H9 (cell line): ENCODE measurements around the gene GFI1B. TPM values are rescaled to one million over a fixed set of nuclear protein-coding genes. Genes with fewer than 3 reads are reported as not detected.

Source experiments
- DNase-seq: peaks from one replicate; pipeline ENCODE4 v3.0.0-alpha.2; 2017
- H2AFZ ChIP-seq: one replicate; pipeline ENCODE4 v1.6.1; 2013; ENCODE audit warnings: mild to moderate bottlenecking, low read length, control low read depth, moderate library complexity
- H2AK5ac ChIP-seq: 2 replicates; pipeline ENCODE4 v1.6.1; 2013; ENCODE audit warnings: low read length, control low read depth, mixed read lengths; ENCODE audit not compliant: insufficient read length
- H2BK120ac ChIP-seq: one replicate; pipeline ENCODE4 v1.6.1; 2013; ENCODE audit warnings: low read depth, mild to moderate bottlenecking, low read length, control low read depth, inconsistent platforms; ENCODE audit not compliant: poor library complexity, severe bottlenecking
- H2BK12ac ChIP-seq: 2 replicates; pipeline ENCODE4 v1.6.1; 2013; ENCODE audit warnings: low read length, control low read depth, mixed read lengths, low read depth; ENCODE audit not compliant: insufficient read length
- H2BK15ac ChIP-seq: 2 replicates; pipeline ENCODE4 v1.6.1; 2013; ENCODE audit warnings: low read depth, low read length, control low read depth
- H2BK20ac ChIP-seq: one replicate; pipeline ENCODE4 v1.6.1; 2013; ENCODE audit warnings: low read depth, mild to moderate bottlenecking, low read length, control low read depth, inconsistent platforms; ENCODE audit not compliant: poor library complexity, severe bottlenecking
- H2BK5ac ChIP-seq: 2 replicates; pipeline ENCODE4 v1.6.1; 2013; ENCODE audit warnings: low read length, control low read depth, mixed read lengths; ENCODE audit not compliant: insufficient read length
- H3K14ac ChIP-seq: 2 replicates; pipeline ENCODE4 v1.6.1; 2013; ENCODE audit warnings: low read length, control low read depth; ENCODE audit not compliant: insufficient read depth
- H3K18ac ChIP-seq: 2 replicates; pipeline ENCODE4 v1.6.1; 2013; ENCODE audit warnings: low read depth, mild to moderate bottlenecking, mixed read lengths, low read length, control low read depth; ENCODE audit not compliant: insufficient read length
- H3K23ac ChIP-seq: 2 replicates; pipeline ENCODE4 v1.6.1; 2013; ENCODE audit warnings: low read length, control low read depth, mixed read lengths, low read depth; ENCODE audit not compliant: insufficient read length
- H3K23me2 ChIP-seq: 2 replicates; pipeline ENCODE4 v1.6.1; 2013; ENCODE audit warnings: low read depth, mild to moderate bottlenecking, mixed read lengths, low read length, control low read depth; ENCODE audit not compliant: insufficient read length, poor library complexity, severe bottlenecking
- H3K27ac ChIP-seq: 2 replicates; pipeline ENCODE4 v1.5.1; 2013; ENCODE audit warnings: low read length, control low read depth, mixed read lengths, low read depth; ENCODE audit not compliant: insufficient read length
- H3K27me3 ChIP-seq: 2 replicates; pipeline ENCODE4 v1.6.1; 2013; ENCODE audit warnings: low read length, control low read depth, inconsistent platforms; ENCODE audit not compliant: insufficient read depth
- H3K4ac ChIP-seq: 2 replicates; pipeline ENCODE4 v1.6.1; 2013; ENCODE audit warnings: low read depth, mild to moderate bottlenecking, control low read depth, inconsistent platforms, low read length, moderate library complexity
- H3K4me1 ChIP-seq: 2 replicates; pipeline ENCODE4 v1.6.1; 2013; ENCODE audit warnings: low read length, control low read depth, inconsistent platforms; ENCODE audit not compliant: insufficient read depth
- H3K4me2 ChIP-seq: 2 replicates; pipeline ENCODE4 v1.6.1; 2013; ENCODE audit warnings: low read length, control low read depth, mixed read lengths; ENCODE audit not compliant: insufficient read length, insufficient read depth
- H3K56ac ChIP-seq: 2 replicates; pipeline ENCODE4 v1.6.1; 2013; ENCODE audit warnings: low read depth, mild to moderate bottlenecking, mixed read lengths, low read length, control low read depth; ENCODE audit not compliant: insufficient read length
- H3K79me1 ChIP-seq: 2 replicates; pipeline ENCODE4 v1.6.1; 2013; ENCODE audit warnings: low read depth, mild to moderate bottlenecking, moderate library complexity, low read length, control low read depth, inconsistent platforms; ENCODE audit not compliant: insufficient read depth, poor library complexity, severe bottlenecking
- H3K79me2 ChIP-seq: 2 replicates; pipeline ENCODE4 v1.6.1; 2013; ENCODE audit warnings: low read length, control low read depth, inconsistent platforms; ENCODE audit not compliant: insufficient read depth
- H3K9ac ChIP-seq: 2 replicates; pipeline ENCODE4 v1.6.1; 2013; ENCODE audit warnings: low read length, control low read depth, mixed read lengths; ENCODE audit not compliant: insufficient read length; ENCODE audit errors: extremely low read depth
- H3K9me3 ChIP-seq: one replicate; pipeline ENCODE4 v1.6.1; 2013; ENCODE audit warnings: low read depth, low read length, inconsistent platforms; ENCODE audit not compliant: control insufficient read depth
- H3T11ph ChIP-seq: one replicate; pipeline ENCODE4 v1.6.1; 2013; ENCODE audit warnings: mild to moderate bottlenecking, low read length, control low read depth, inconsistent platforms
- H4K20me1 ChIP-seq: one replicate; pipeline ENCODE4 v1.6.1; 2013; ENCODE audit not compliant: control insufficient read depth, insufficient read length, insufficient read depth
- H4K5ac ChIP-seq: 2 replicates; pipeline ENCODE4 v1.6.1; 2013; ENCODE audit warnings: low read depth, mild to moderate bottlenecking, mixed read lengths, low read length, control low read depth; ENCODE audit not compliant: insufficient read length
- H4K8ac ChIP-seq: replicated peaks from 2 replicates; pipeline ENCODE4 v1.6.1; 2013; ENCODE audit warnings: low read length, control low read depth, mixed read lengths, low read depth; ENCODE audit not compliant: insufficient read length
- H4K91ac ChIP-seq: 2 replicates; pipeline ENCODE4 v1.6.1; 2013; ENCODE audit warnings: low read depth, mild to moderate bottlenecking, moderate library complexity, mixed read lengths, low read length, control low read depth; ENCODE audit not compliant: insufficient read length
- H3K27ac Mint-ChIP-seq, 3 experiments: 2 replicates in 2 of 3; 3 replicates in 1 of 3; pipeline ENCODE4 v1.8.0; 2020 to 2021; ENCODE audit warnings: mixed read lengths in 3 of 3, mild to moderate bottlenecking in 1 of 3, moderate library complexity in 1 of 3
- H3K27me3 Mint-ChIP-seq: 2 replicates; pipeline ENCODE4 v1.8.0; 2021; ENCODE audit warnings: low read depth, mild to moderate bottlenecking, moderate library complexity, mixed read lengths
- H3K36me3 Mint-ChIP-seq, 3 experiments: 2 replicates in 2 of 3; 3 replicates in 1 of 3; pipeline ENCODE4 v1.8.0; 2020 to 2021; ENCODE audit warnings: low read depth in 3 of 3, mixed read lengths in 3 of 3; ENCODE audit not compliant: insufficient read depth in 1 of 3
- H3K4me1 Mint-ChIP-seq, 2 experiments: 2 replicates each; pipeline ENCODE4 v1.8.0; 2020; ENCODE audit warnings: mixed read lengths in 2 of 2
- H3K4me3 Mint-ChIP-seq, 2 experiments: 2 replicates in 1 of 2; 3 replicates in 1 of 2; pipeline ENCODE4 v1.8.0; 2020 to 2021; ENCODE audit warnings: mild to moderate bottlenecking in 2 of 2, mixed read lengths in 2 of 2, moderate library complexity in 1 of 2
- H3K9me3 Mint-ChIP-seq, 2 experiments: 2 replicates in 1 of 2; 3 replicates in 1 of 2; pipeline ENCODE4 v1.8.0; 2020; ENCODE audit warnings: mild to moderate bottlenecking in 2 of 2, mixed read lengths in 2 of 2, moderate library complexity in 1 of 2
- whole genome bisulfite sequencing: extraction: QIAGEN DNeasy Blood & Tissue Kit; methylation state at CpG from one replicate; pipeline ENCODE4 v1.1.7; 2013; ENCODE audit warnings: missing lambda C conversion rate, low lambda C conversion rate, mixed read lengths; ENCODE audit not compliant: insufficient read length; ENCODE audit errors: extremely low coverage; 5-methylcytosine and 5-hydroxymethylcytosine counted together
- total RNA-seq: library from RNA; stranded (reverse); gene quantifications from 2 replicates; pipeline ENCODE4 v1.2.1, GENCODE V29; 2021
- TF ChIP-seq, protein P1 (sequence below): fragments of 200-600 bp; sonication (generic); conservative IDR thresholded peaks from 3 replicates; pipeline ENCODE4 v1.8.0; 2021; ENCODE audit warnings: antibody characterized with exemption, mild to moderate bottlenecking

The GFI1B gene
- total RNA-seq, 1 experiment from 2014 or later, result not detected

DNA sequence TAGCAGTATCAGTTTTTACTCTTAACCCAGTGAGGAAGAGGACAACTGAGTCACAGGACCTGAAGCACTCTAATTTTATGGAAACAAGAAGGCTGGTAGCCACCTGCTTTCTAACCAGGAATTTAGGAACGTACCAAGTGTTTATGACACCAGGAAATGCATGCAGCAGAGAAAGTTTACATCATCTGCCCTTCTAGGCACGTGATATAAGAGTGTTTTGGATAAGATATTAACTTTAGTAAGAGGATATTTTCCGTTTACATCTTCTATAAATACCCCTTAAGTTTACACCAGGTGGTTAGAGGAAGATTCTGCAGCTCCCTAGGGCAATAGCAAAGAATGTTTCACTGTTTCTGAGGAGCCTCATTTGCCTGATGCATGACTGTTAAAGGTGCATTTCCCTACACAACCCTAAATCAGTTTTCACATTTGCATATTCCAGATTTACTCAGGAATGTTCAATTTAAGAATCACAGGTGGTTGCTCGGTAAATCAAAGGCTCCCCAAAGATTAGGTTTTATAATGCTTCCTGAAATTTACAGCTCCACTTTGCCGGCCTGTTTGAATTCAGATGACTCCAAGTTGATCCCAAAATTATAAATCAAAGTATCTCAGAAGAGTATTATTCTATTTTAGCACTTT is 35.8 kb upstream of the GFI1B start:
- peaks cover 4% of the 10 kb centered on the region for H3K23me2 ChIP-seq
- H3K79me2 ChIP-seq, result peaks cover 13% of the 10 kb centered on the region; the same call in 1 of the 2 replicates
- Mint-ChIP-seq H3K27me3 (no peaks in the 10 kb centered on the region), H3K4me1 (peaks cover 31 to 52% of the 10 kb centered on the region in 2 experiments), H3K36me3 (no peaks in the 10 kb centered on the region; a peak in 1 of 7 replicates), H3K27ac (no peak overlapping the region), H3K4me3 (peak overlapping the region; percentile 57 to 89; a peak in 2 of 5 replicates), H3K9me3 (peaks cover 0 to 2% of the 10 kb centered on the region in 2 experiments; a peak in 1 of 5 replicates)
- H3K27me3 ChIP-seq, result no peaks in the 10 kb centered on the region
- H4K91ac ChIP-seq, result no peak overlapping the region
- no CpG with 5 or more reads among the region's 5 CpGs for WGBS
- H2BK20ac ChIP-seq, result no peak overlapping the region
- TF ChIP-seq, protein P1, sequence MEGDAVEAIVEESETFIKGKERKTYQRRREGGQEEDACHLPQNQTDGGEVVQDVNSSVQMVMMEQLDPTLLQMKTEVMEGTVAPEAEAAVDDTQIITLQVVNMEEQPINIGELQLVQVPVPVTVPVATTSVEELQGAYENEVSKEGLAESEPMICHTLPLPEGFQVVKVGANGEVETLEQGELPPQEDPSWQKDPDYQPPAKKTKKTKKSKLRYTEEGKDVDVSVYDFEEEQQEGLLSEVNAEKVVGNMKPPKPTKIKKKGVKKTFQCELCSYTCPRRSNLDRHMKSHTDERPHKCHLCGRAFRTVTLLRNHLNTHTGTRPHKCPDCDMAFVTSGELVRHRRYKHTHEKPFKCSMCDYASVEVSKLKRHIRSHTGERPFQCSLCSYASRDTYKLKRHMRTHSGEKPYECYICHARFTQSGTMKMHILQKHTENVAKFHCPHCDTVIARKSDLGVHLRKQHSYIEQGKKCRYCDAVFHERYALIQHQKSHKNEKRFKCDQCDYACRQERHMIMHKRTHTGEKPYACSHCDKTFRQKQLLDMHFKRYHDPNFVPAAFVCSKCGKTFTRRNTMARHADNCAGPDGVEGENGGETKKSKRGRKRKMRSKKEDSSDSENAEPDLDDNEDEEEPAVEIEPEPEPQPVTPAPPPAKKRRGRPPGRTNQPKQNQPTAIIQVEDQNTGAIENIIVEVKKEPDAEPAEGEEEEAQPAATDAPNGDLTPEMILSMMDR, result no peak
- no peak overlapping the region for H3K9ac ChIP-seq
- no peak overlapping the region for H2AK5ac ChIP-seq
- no peak overlapping the region for H3K23ac ChIP-seq
- no peak overlapping the region for H4K5ac ChIP-seq
- H2AFZ ChIP-seq, result no peak overlapping the region
- no peak overlapping the region for H3K4me2 ChIP-seq
- peaks cover 8% of the 10 kb centered on the region; the same call in 1 of the 2 replicates for H3K4me1 ChIP-seq
- H3K4ac ChIP-seq, result no peak overlapping the region
- H2BK15ac ChIP-seq, result no peak overlapping the region
- H3K79me1 ChIP-seq, result peaks cover 3% of the 10 kb centered on the region
- H2BK5ac ChIP-seq, result no peak overlapping the region
- H3K56ac ChIP-seq, result no peak overlapping the region
- H4K8ac ChIP-seq, result no peak overlapping the region
- no peak overlapping the region for H3K18ac ChIP-seq
- no peaks in the 10 kb centered on the region for H4K20me1 ChIP-seq
- H3K14ac ChIP-seq, result no peak overlapping the region
- no peak overlapping the region for H3K27ac ChIP-seq
- no peak overlapping the region for H2BK120ac ChIP-seq
- no peak overlapping the region for H3T11ph ChIP-seq
- DNase-seq, result no peak
- no peak overlapping the region for H2BK12ac ChIP-seq
- H3K9me3 ChIP-seq, result no peaks in the 10 kb centered on the region
